IMR-90 (cell line): ENCODE results near the gene MYO9A. TPM values are rescaled to one million over a fixed set of nuclear protein-coding genes. Genes with fewer than 3 reads are reported as not detected.

Source experiments
- ATAC-seq: fragments of 200-7000 bp; cut with Tn5 transposase; 2 replicates; pipeline ENCODE4 v1.9.1; 2020; ENCODE audit warnings: low read depth, mild to moderate bottlenecking, moderate library complexity
- BruUV-seq: library from RNA; stranded (reverse); fragments of 400-500 nt; replicated peaks from 2 replicates; lab custom pipeline; 2021; lab: Mats Ljungman, UMichigan
- CTCF ChIA-PET: fragments of 300-600 bp; formaldehyde crosslinking; extraction: SDS; loops from one replicate; lab custom pipeline; 2021; ENCODE audit warnings: antibody characterized with exemption; lab: Yijun Ruan, JAX
- POLR2A ChIA-PET: fragments of 300-600 bp; sonication (Branson Sonifier 250); formaldehyde crosslinking; loops from one replicate; lab custom pipeline; 2022; ENCODE audit warnings: antibody characterized with exemption; ENCODE audit not compliant: unreplicated experiment; lab: Charles Lee
- DNase-seq: peaks from one replicate; pipeline ENCODE4 v3.0.0; 2013
- H2AFZ ChIP-seq: replicated peaks from 2 replicates; pipeline ENCODE3; 2013; ENCODE audit warnings: low read length, mild to moderate bottlenecking; ENCODE audit not compliant: poor library complexity
- H2AK5ac ChIP-seq: 2 replicates; pipeline ENCODE4 v1.6.1; 2013; ENCODE audit warnings: low read depth, low read length, inconsistent platforms
- H2AK9ac ChIP-seq: replicated peaks from 2 replicates; pipeline ENCODE3; 2013; ENCODE audit warnings: mild to moderate bottlenecking, low read depth, low read length, moderate library complexity; ENCODE audit not compliant: poor library complexity
- H2BK120ac ChIP-seq: 2 replicates; pipeline ENCODE4 v1.6.1; 2013; ENCODE audit warnings: low read depth, low read length, inconsistent platforms
- H2BK15ac ChIP-seq: 3 replicates; pipeline ENCODE4 v1.6.1; 2013; ENCODE audit warnings: low read depth, low read length, inconsistent platforms
- H2BK20ac ChIP-seq: 2 replicates; pipeline ENCODE4 v1.6.1; 2013; ENCODE audit warnings: low read depth, mild to moderate bottlenecking, inconsistent platforms, low read length, moderate library complexity
- H2BK5ac ChIP-seq: 2 replicates; pipeline ENCODE4 v1.6.1; 2013; ENCODE audit warnings: mild to moderate bottlenecking, low read depth, low read length, inconsistent platforms; ENCODE audit not compliant: poor library complexity, severe bottlenecking
- H3K14ac ChIP-seq: replicated peaks from 2 replicates; pipeline ENCODE4 v1.6.1; 2013; ENCODE audit warnings: low read depth, low read length, inconsistent platforms
- H3K18ac ChIP-seq: 2 replicates; pipeline ENCODE4 v1.6.1; 2013; ENCODE audit warnings: low read depth, low read length, control low read depth
- H3K23ac ChIP-seq: 2 replicates; pipeline ENCODE4 v1.6.1; 2013; ENCODE audit warnings: low read depth, low read length, inconsistent platforms
- H3K27ac ChIP-seq: 2 replicates; pipeline ENCODE4 v1.5.1; 2013; ENCODE audit warnings: mild to moderate bottlenecking, control low read depth, low read length; ENCODE audit not compliant: insufficient read depth
- H3K27me3 ChIP-seq: 2 replicates; pipeline ENCODE4 v1.6.1; 2013; ENCODE audit warnings: low read length; ENCODE audit not compliant: control insufficient read depth, insufficient read depth
- H3K36me3 ChIP-seq: 2 replicates; pipeline ENCODE4 v1.6.1; 2013; ENCODE audit warnings: low read length, mixed read lengths; ENCODE audit not compliant: control insufficient read depth, insufficient read depth
- H3K4ac ChIP-seq: 2 replicates; pipeline ENCODE4 v1.6.1; 2013; ENCODE audit warnings: low read depth, low read length, inconsistent platforms
- H3K4me1 ChIP-seq: 2 replicates; pipeline ENCODE4 v1.6.1; 2013; ENCODE audit warnings: low read length, mixed read lengths; ENCODE audit not compliant: control insufficient read depth, insufficient read depth
- H3K4me2 ChIP-seq: 2 replicates; pipeline ENCODE4 v1.6.1; 2013; ENCODE audit warnings: low read depth, mild to moderate bottlenecking, control low read depth, low read length, moderate library complexity
- H3K4me3 ChIP-seq: 2 replicates; pipeline ENCODE4 v1.5.1; 2013; ENCODE audit warnings: low read depth, mild to moderate bottlenecking, control low read depth, low read length, moderate library complexity; ENCODE audit not compliant: insufficient read depth
- H3K56ac ChIP-seq: 2 replicates; pipeline ENCODE4 v1.6.1; 2013; ENCODE audit warnings: low read length, inconsistent platforms; ENCODE audit not compliant: insufficient read depth; ENCODE audit errors: extremely low read depth
- H3K79me1 ChIP-seq, 2 experiments: 2 replicates each; pipeline ENCODE4 v1.6.1; 2013; ENCODE audit warnings: low read length in 2 of 2, inconsistent platforms in 1 of 2, low read depth in 1 of 2
- H3K9ac ChIP-seq: 2 replicates; pipeline ENCODE4 v1.6.1; 2013; ENCODE audit warnings: low read depth, low read length, control low read depth
- H3K9me1 ChIP-seq: 2 replicates; pipeline ENCODE4 v1.6.1; 2013; ENCODE audit warnings: low read length, inconsistent platforms; ENCODE audit not compliant: insufficient read depth
- H3K9me3 ChIP-seq: 2 replicates; pipeline ENCODE4 v1.6.1; 2013; ENCODE audit warnings: low read length; ENCODE audit not compliant: control insufficient read depth, insufficient read depth
- H4K20me1 ChIP-seq: 2 replicates; pipeline ENCODE4 v1.6.1; 2013; ENCODE audit warnings: low read length, inconsistent platforms; ENCODE audit not compliant: insufficient read depth
- H4K5ac ChIP-seq: 2 replicates; pipeline ENCODE4 v1.6.1; 2013; ENCODE audit warnings: mild to moderate bottlenecking, low read depth, low read length, control low read depth
- H4K8ac ChIP-seq, 2 experiments: 2 replicates each; pipeline ENCODE4 v1.6.1; 2013; ENCODE audit warnings: low read depth in 2 of 2, low read length in 2 of 2, control low read depth in 1 of 2, inconsistent platforms in 1 of 2
- H4K91ac ChIP-seq: 2 replicates; pipeline ENCODE4 v1.6.1; 2013; ENCODE audit warnings: low read depth, low read length, inconsistent platforms; ENCODE audit not compliant: insufficient read depth
- BHLHE40 ChIP-seq: fragments of 150-350 bp; IDR thresholded peaks from 2 replicates; pipeline ENCODE4 v1.6.1; 2016; ENCODE audit warnings: mild to moderate bottlenecking, low read depth, low read length
- CEBPB ChIP-seq: IDR thresholded peaks from 2 replicates; pipeline ENCODE4 v1.6.1; 2012; ENCODE audit warnings: low read depth, low read length, improper control_type of control experiment
- CHD1 ChIP-seq: IDR thresholded peaks from 2 replicates; pipeline ENCODE4 v1.6.1; 2012; ENCODE audit warnings: low read depth, low read length, improper control_type of control experiment
- CTCF ChIP-seq: conservative IDR thresholded peaks from 2 replicates; pipeline ENCODE4 v1.5.1; 2012; ENCODE audit warnings: mild to moderate bottlenecking, low read depth, low read length, improper control_type of control experiment
- ELK1 ChIP-seq: fragments of 150-350 bp; IDR thresholded peaks from 2 replicates; pipeline ENCODE4 v1.6.1; 2016; ENCODE audit warnings: low read depth, mild to moderate bottlenecking, low read length, moderate library complexity, borderline replicate concordance
- FOS ChIP-seq: fragments of 150-350 bp; IDR thresholded peaks from 2 replicates; pipeline ENCODE4 v1.6.1; 2016; ENCODE audit warnings: low read depth, low read length
- MAFK ChIP-seq: IDR thresholded peaks from 2 replicates; pipeline ENCODE4 v1.6.1; 2012; ENCODE audit warnings: low read depth, low read length, improper control_type of control experiment
- MAZ ChIP-seq: IDR thresholded peaks from 2 replicates; pipeline ENCODE4 v1.6.1; 2012; ENCODE audit warnings: low read depth, mild to moderate bottlenecking, low read length, improper control_type of control experiment, moderate library complexity, borderline replicate concordance
- MXI1 ChIP-seq: IDR thresholded peaks from 2 replicates; pipeline ENCODE4 v1.6.1; 2012; ENCODE audit warnings: low read depth, mild to moderate bottlenecking, low read length, moderate library complexity, borderline replicate concordance
- NFE2L2 ChIP-seq: fragments of 150-350 bp; IDR thresholded peaks from 2 replicates; pipeline ENCODE4 v1.6.1; 2016; ENCODE audit warnings: low read depth, mild to moderate bottlenecking, low read length
- POLR2A ChIP-seq: IDR thresholded peaks from 2 replicates; pipeline ENCODE4 v1.6.1; 2012; ENCODE audit warnings: mild to moderate bottlenecking, low read depth, low read length
- RAD21 ChIP-seq: IDR thresholded peaks from 2 replicates; pipeline ENCODE4 v1.6.1; 2012; ENCODE audit warnings: low read length, improper control_type of control experiment
- RCOR1 ChIP-seq: IDR thresholded peaks from 2 replicates; pipeline ENCODE4 v1.6.1; 2012; ENCODE audit warnings: mild to moderate bottlenecking, low read length, improper control_type of control experiment; ENCODE audit not compliant: insufficient replicate concordance
- RFX5 ChIP-seq: IDR thresholded peaks from 2 replicates; pipeline ENCODE4 v1.8.0; 2012; ENCODE audit warnings: low read depth, mild to moderate bottlenecking, low read length, moderate library complexity
- SMC3 ChIP-seq: fragments of 150-350 bp; IDR thresholded peaks from 2 replicates; pipeline ENCODE4 v1.6.1; 2016; ENCODE audit warnings: low read depth, mild to moderate bottlenecking, antibody characterized with exemption, low read length, moderate library complexity
- WGBS, 2 experiments: methylation state at CpG; one replicate each; pipeline versions ENCODE4 v1.1.5 to v1.1.7; 2013; ENCODE audit warnings: missing lambda C conversion rate in 2 of 2; ENCODE audit not compliant: insufficient read length in 1 of 2; ENCODE audit errors: extremely low coverage in 2 of 2; 5-methylcytosine and 5-hydroxymethylcytosine counted together
- dilution Hi-C: fragments of 300-500 bp; cut with HindIII; formaldehyde crosslinking; loops from one replicate; pipeline ENCODE4 v1.14.3; 2018; ENCODE audit warnings: low sequenced_read_pairs; ENCODE audit not compliant: unreplicated experiment
- in situ Hi-C: fragments of 300-500 bp; cut with MboI; formaldehyde crosslinking; loops from 3 replicates; pipeline ENCODE4 v1.14.3; 2019; ENCODE audit warnings: low sequenced_read_pairs, inconsistent platforms, mixed read lengths
- intact Hi-C: fragments of 100-400 bp; cut with micrococcal nuclease; formaldehyde crosslinking; loops from 2 replicates; pipeline ENCODE4 v1.10.0; 2022
- polyA plus RNA-seq, 3 experiments: library from polyadenylated mRNA; depleted of rRNA; stranded (reverse); fragments of >200 nt; gene quantifications; 2 replicates each; pipeline ENCODE4 v1.2.3, GENCODE V29; 2012; ENCODE audit warnings: low replicate concordance in 1 of 3
- total RNA-seq: library from RNA; depleted of rRNA; stranded (reverse); fragments of >200 nt; gene quantifications from 2 replicates; pipeline ENCODE4 v1.2.3, GENCODE V29; 2012
- TF ChIP-seq, protein P1 (sequence below): fragments of 150-350 bp; IDR thresholded peaks from 2 replicates; pipeline ENCODE4 v1.6.1; 2017; ENCODE audit warnings: mild to moderate bottlenecking, antibody characterized with exemption, low read length, low read depth

MYO9A gene
- total and polyA plus RNA-seq, 2 of the 4 experiments (the other 2 are of a cell fraction): 6.0 to 49.5 TPM

GRCh38 chr15:72096796-72097195 lies 21.2 kb downstream of the MYO9A start:
- Histone ChIP-seq H4K5ac (no peak overlapping the region), H3K9me3 (no peaks in the 10 kb centered on the region), H3K4ac (no peak overlapping the region), H3K79me1 (peaks cover 17 to 42% of the 10 kb centered on the region in 2 experiments), H2BK5ac (no peak overlapping the region), H3K4me2 (no peak overlapping the region), H3K4me3 (no peak overlapping the region), H3K27me3 (no peaks in the 10 kb centered on the region), H4K8ac (no peak overlapping the region), H2BK20ac (no peak overlapping the region), H3K23ac (no peak overlapping the region), H3K4me1 (no peaks in the 10 kb centered on the region), H3K18ac (no peak overlapping the region), H4K91ac (no peak overlapping the region), H2BK15ac (no peak overlapping the region), H2AK9ac (no peak overlapping the region), H3K56ac (no peak overlapping the region), H2BK120ac (no peak overlapping the region), H2AK5ac (no peak overlapping the region), H3K27ac (no peak overlapping the region), H3K36me3 (no peaks in the 10 kb centered on the region), H2AFZ (no peak overlapping the region), H4K20me1 (peaks cover 19% of the 10 kb centered on the region), H3K9me1 (no peaks in the 10 kb centered on the region; the same call in none of the 2 replicates), H3K9ac (no peak overlapping the region), H3K14ac (no peak overlapping the region)
- in situ Hi-C loops (no loop called here), dilution Hi-C loops (no loop called here), intact Hi-C loops (no loop called here)
- ATAC-seq (no peak), DNase-seq (no peak)
- ChIA-PET POLR2A (no interaction called here), CTCF (no interaction called here)
- no TSS peak for BruUV-seq
- WGBS, 2 experiments: no CpG with 5 or more reads among the region's 1 CpG
- no peak for TF ChIP-seq BHLHE40
- no peak for TF ChIP-seq CEBPB
- no peak for TF ChIP-seq FOS
- TF ChIP-seq SMC3: no peak
- TF ChIP-seq NFE2L2: no peak
- no peak for TF ChIP-seq MAFK
- TF ChIP-seq MXI1: no peak
- TF ChIP-seq POLR2A: no peak
- TF ChIP-seq RFX5: no peak
- TF ChIP-seq CHD1: no peak
- TF ChIP-seq MAZ: no peak
- TF ChIP-seq, protein P1, sequence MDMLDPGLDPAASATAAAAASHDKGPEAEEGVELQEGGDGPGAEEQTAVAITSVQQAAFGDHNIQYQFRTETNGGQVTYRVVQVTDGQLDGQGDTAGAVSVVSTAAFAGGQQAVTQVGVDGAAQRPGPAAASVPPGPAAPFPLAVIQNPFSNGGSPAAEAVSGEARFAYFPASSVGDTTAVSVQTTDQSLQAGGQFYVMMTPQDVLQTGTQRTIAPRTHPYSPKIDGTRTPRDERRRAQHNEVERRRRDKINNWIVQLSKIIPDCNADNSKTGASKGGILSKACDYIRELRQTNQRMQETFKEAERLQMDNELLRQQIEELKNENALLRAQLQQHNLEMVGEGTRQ: no peak
- TF ChIP-seq ELK1: no peak
- no peak for TF ChIP-seq RCOR1
- TF ChIP-seq CTCF: no peak
- TF ChIP-seq RAD21: no peak
